Measurements from ENCODE around the gene NEXMIF.
"Not testable (repeated sequence)": the region's sequence is repeated elsewhere in the genome, so short reads cannot be mapped to it uniquely, and the experiment has no call there.

GRCh38 chrX:74882383-74882782 lies 42.9 kb downstream of the NEXMIF start:
- TF ChIP-seq, protein P1, sequence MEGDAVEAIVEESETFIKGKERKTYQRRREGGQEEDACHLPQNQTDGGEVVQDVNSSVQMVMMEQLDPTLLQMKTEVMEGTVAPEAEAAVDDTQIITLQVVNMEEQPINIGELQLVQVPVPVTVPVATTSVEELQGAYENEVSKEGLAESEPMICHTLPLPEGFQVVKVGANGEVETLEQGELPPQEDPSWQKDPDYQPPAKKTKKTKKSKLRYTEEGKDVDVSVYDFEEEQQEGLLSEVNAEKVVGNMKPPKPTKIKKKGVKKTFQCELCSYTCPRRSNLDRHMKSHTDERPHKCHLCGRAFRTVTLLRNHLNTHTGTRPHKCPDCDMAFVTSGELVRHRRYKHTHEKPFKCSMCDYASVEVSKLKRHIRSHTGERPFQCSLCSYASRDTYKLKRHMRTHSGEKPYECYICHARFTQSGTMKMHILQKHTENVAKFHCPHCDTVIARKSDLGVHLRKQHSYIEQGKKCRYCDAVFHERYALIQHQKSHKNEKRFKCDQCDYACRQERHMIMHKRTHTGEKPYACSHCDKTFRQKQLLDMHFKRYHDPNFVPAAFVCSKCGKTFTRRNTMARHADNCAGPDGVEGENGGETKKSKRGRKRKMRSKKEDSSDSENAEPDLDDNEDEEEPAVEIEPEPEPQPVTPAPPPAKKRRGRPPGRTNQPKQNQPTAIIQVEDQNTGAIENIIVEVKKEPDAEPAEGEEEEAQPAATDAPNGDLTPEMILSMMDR (IDR thresholded peaks at IDR 0.05) = not testable (repeated sequence)
- not testable (repeated sequence) for TF ChIP-seq POLR2A (IDR thresholded peaks at IDR 0.05)

All from heart left ventricle (tissue), 13 donors.